K562 (cell line): ENCODE data around the gene GPAT3. TPM values are rescaled to one million over a fixed set of nuclear protein-coding genes. Genes with fewer than 3 reads are reported as not detected.

Experiments used
- ATF3 ChIP-seq, 2 experiments: fragments of 450-650 bp in 1 of 2; sonication (generic) in 1 of 2; formaldehyde crosslinking in 1 of 2; IDR thresholded peaks in 1 of 2; conservative IDR thresholded peaks in 1 of 2; 2 replicates each; pipeline versions ENCODE4 v1.6.1 to v1.8.1; 2016 to 2023; ENCODE audit warnings: mild to moderate bottlenecking in 2 of 2, moderate library complexity in 2 of 2, inconsistent platforms in 1 of 2, missing genetic modification reagents in 1 of 2
- CBFB ChIP-seq: sonication (generic); formaldehyde crosslinking; IDR thresholded peaks from 2 replicates; pipeline ENCODE4 v1.4.0; 2020; ENCODE audit warnings: mild to moderate bottlenecking, missing genetic modification reagents
- CSDE1 ChIP-seq, 2 experiments: fragments of 450-650 bp; IDR thresholded peaks; 2 replicates each; pipeline ENCODE4 v1.6.1; 2016; ENCODE audit warnings: mild to moderate bottlenecking in 1 of 2
- E2F6 ChIP-seq, 2 experiments: IDR thresholded peaks; 2 replicates each; pipeline ENCODE4 v1.6.1; 2011; ENCODE audit warnings: borderline replicate concordance in 1 of 2, control low read depth in 1 of 2, low read depth in 1 of 2, low read length in 1 of 2, mild to moderate bottlenecking in 1 of 2, mixed read lengths in 1 of 2, moderate library complexity in 1 of 2; ENCODE audit not compliant: insufficient read depth in 1 of 2, insufficient read length in 1 of 2, poor library complexity in 1 of 2, severe bottlenecking in 1 of 2; ENCODE audit errors: extremely low read depth in 1 of 2
- FOS ChIP-seq: IDR thresholded peaks from 3 replicates; pipeline ENCODE4 v1.6.1; 2011; ENCODE audit not compliant: insufficient read length; ENCODE audit errors: extremely low read depth
- HNRNPK ChIP-seq: fragments of 200-400 bp; formaldehyde crosslinking; IDR thresholded peaks from one replicate; pipeline ENCODE4 v1.6.1; 2018; ENCODE audit warnings: mild to moderate bottlenecking, low read depth, low read length; ENCODE audit not compliant: poor library complexity, severe bottlenecking
- MCM3 ChIP-seq: fragments of 450-650 bp; IDR thresholded peaks from 2 replicates; pipeline ENCODE4 v1.6.1; 2016
- MEF2A ChIP-seq: IDR thresholded peaks from 2 replicates; pipeline ENCODE4 v1.6.1; 2011; ENCODE audit warnings: low read depth, mild to moderate bottlenecking, low read length, moderate library complexity; ENCODE audit not compliant: control insufficient read depth
- POLR2A ChIP-seq: fragments of 450-650 bp; conservative IDR thresholded peaks from 2 replicates; pipeline ENCODE4 v1.6.1; 2016
- RB1 ChIP-seq: fragments of 450-650 bp; IDR thresholded peaks from 2 replicates; pipeline ENCODE4 v1.6.1; 2017; ENCODE audit warnings: low read depth, mild to moderate bottlenecking
- RBM39 ChIP-seq: fragments of 200-400 bp; formaldehyde crosslinking; optimal IDR thresholded peaks from 2 replicates; pipeline ENCODE3; 2018; ENCODE audit warnings: low read depth, low read length
- SIN3A ChIP-seq, 2 experiments: fragments of 150-350 bp in 1 of 2; IDR thresholded peaks; 2 replicates each; pipeline ENCODE4 v1.6.1; 2011 to 2016; ENCODE audit warnings: borderline replicate concordance in 2 of 2, low read depth in 2 of 2, low read length in 2 of 2, mild to moderate bottlenecking in 2 of 2, moderate library complexity in 2 of 2; ENCODE audit not compliant: control insufficient read depth in 1 of 2
- ZBTB11 ChIP-seq, 3 experiments: fragments of 200-800 bp in 1 of 3; fragments of 250-450 bp in 1 of 3; fragments of 450-650 bp in 1 of 3; sonication (Bioruptor Pico) in 1 of 3; sonication (Bioruptor generic) in 1 of 3; formaldehyde crosslinking in 1 of 3; IDR thresholded peaks; 2 replicates each; pipeline versions ENCODE4 v1.6.1 to v1.8.0; 2016 to 2022; ENCODE audit warnings: mild to moderate bottlenecking in 2 of 3, missing genetic modification characterization in 2 of 3, missing compliant biosample characterization in 1 of 3, moderate library complexity in 1 of 3
- ZBTB2 ChIP-seq: fragments of 450-650 bp; IDR thresholded peaks from 2 replicates; pipeline ENCODE4 v1.6.1; 2016; ENCODE audit warnings: antibody characterized with exemption
- ZNF212 ChIP-seq: fragments of 450-650 bp; formaldehyde crosslinking; IDR thresholded peaks from 2 replicates; pipeline ENCODE4 v1.4.0; 2020; ENCODE audit warnings: mild to moderate bottlenecking
- ZNF395 ChIP-seq: fragments of 200-800 bp; sonication (Bioruptor generic); IDR thresholded peaks from 2 replicates; pipeline ENCODE4 v1.6.1; 2017; ENCODE audit warnings: missing genetic modification characterization, missing compliant biosample characterization
- ZNF79 ChIP-seq: fragments of 250-450 bp; sonication (Bioruptor Pico); IDR thresholded peaks from 2 replicates; pipeline ENCODE4 v1.4.0; 2020; ENCODE audit warnings: low read depth, mild to moderate bottlenecking, moderate library complexity
- polyA plus RNA-seq, 8 experiments: library from polyadenylated mRNA; depleted of rRNA in 4 of 8; stranded (reverse) in 5 of 8; unstranded in 3 of 8; fragments of >200 nt; fragmentation: Nextera tagmentation in 2 of 8; fragmentation: Illumina TruSeq in 1 of 8; extraction: Ambion mirVana in 2 of 8; extraction: Trizol in 1 of 8; gene quantifications; 2 replicates each; pipeline versions ENCODE4 v1.2.1 to v1.2.3, GENCODE V29; 2011 to 2014; ENCODE audit warnings: inconsistent platforms in 1 of 8, missing spikeins in 1 of 8
- total RNA-seq, 7 experiments: library from RNA; depleted of rRNA in 6 of 7; stranded (reverse); fragments of >200 nt in 6 of 7; fragmentation: Illumina TruSeq in 2 of 7; extraction: Trizol in 2 of 7; gene quantifications; 2 replicates each; pipeline versions ENCODE4 v1.2.1 to v1.2.3, GENCODE V29; 2011 to 2021; ENCODE audit warnings: low replicate concordance in 1 of 7

GPAT3 gene
- total and polyA plus RNA-seq, 9 of the 15 experiments (the other 6 are each of a cell fraction or from before 2014, with no cell fraction given), result 4.1 to 16.1 (median 13.1) TPM

GRCh38 chr4:83522239-83522638 is 13.7 kb upstream of the GPAT3 start (continued):
- no peak for TF ChIP-seq RB1
- no peak for TF ChIP-seq SIN3A (IDR thresholded peaks at IDR 0.05; ENCODE audit: borderline replicate concordance in 2 of 2, control insufficient read depth in 1 of 2, low read depth in 2 of 2, low read length in 2 of 2)
- no peak for TF ChIP-seq FOS
- no peak for TF ChIP-seq CBFB (CRISPR knock-in tag)
- no peak for TF ChIP-seq CSDE1 (IDR thresholded peaks at IDR 0.05)
- no peak for TF ChIP-seq E2F6 (IDR thresholded peaks at IDR 0.05; ENCODE audit: borderline replicate concordance in 1 of 2, extremely low read depth in 1 of 2, insufficient read depth in 1 of 2, insufficient read length in 1 of 2, low read depth in 1 of 2, low read length in 1 of 2, poor library complexity in 1 of 2, severe bottlenecking in 1 of 2)
- TF ChIP-seq RBM39, result no peak
- no peak for TF ChIP-seq ZNF212 (CRISPR knock-in tag)
- TF ChIP-seq MEF2A, result no peak
- TF ChIP-seq HNRNPK, result no peak
- TF ChIP-seq ZNF79 (CRISPR knock-in tag), result no peak
- TF ChIP-seq ZBTB11 (CRISPR knock-in tag; IDR thresholded peaks at IDR 0.05), result no peak
- no peak for TF ChIP-seq MCM3
- no peak for TF ChIP-seq ZBTB2
- 0 out of 2 replicates have a peak, but pooled peaks have one; percentile 23 for TF ChIP-seq ZNF395 (CRISPR knock-in tag)
- TF ChIP-seq POLR2A, result no peak
- TF ChIP-seq ATF3 (IDR thresholded peaks at IDR 0.05), result no peak
- TF ChIP-seq ATF3 (CRISPR knock-in tag; conservative IDR thresholded peaks at IDR 0.05), result no peak
